ENCODE data around the gene AP2A2. TPM values are rescaled to one million over a fixed set of nuclear protein-coding genes. Genes with fewer than 3 reads are reported as not detected.

Gene AP2A2
- total RNA-seq, 1 donor from 2014 or later: 92.0 TPM

GRCh38 chr11:1020211-1020905, 94.7 kb downstream of the AP2A2 start:
- TF ChIP-seq CTCF (IDR thresholded peaks at IDR 0.05): no peak
- no peaks in the 10 kb centered on the region for H3K9me3 ChIP-seq
- no peak for ATAC-seq

GRCh38 chr11:1022411-1022810, 96.7 kb downstream of the AP2A2 start:
- intact Hi-C loops (cut with DNase I): no loop called here
- H3K27me3 ChIP-seq: no peaks in the 10 kb centered on the region
- H3K27ac ChIP-seq: no peak overlapping the region
- TF ChIP-seq CTCF (IDR thresholded peaks at IDR 0.05): no peak
- ATAC-seq (no peak), DNase-seq (no peak)
- H3K4me3 ChIP-seq: no peak overlapping the region
- H3K36me3 ChIP-seq: no peaks in the 10 kb centered on the region
- H3K4me1 ChIP-seq: no peaks in the 10 kb centered on the region
- H3K9me3 ChIP-seq: no peaks in the 10 kb centered on the region

More at GRCh38 chr11:1020211-1020905, 94.7 kb downstream of the AP2A2 start:
- no peaks in the 10 kb centered on the region for H3K27me3 ChIP-seq
- no peak overlapping the region for H3K4me3 ChIP-seq
- H3K4me1 ChIP-seq: no peaks in the 10 kb centered on the region
- DNase-seq: no peak
- H3K27ac ChIP-seq: no peak overlapping the region
- no peaks in the 10 kb centered on the region for H3K36me3 ChIP-seq
- intact Hi-C loops (cut with DNase I): no loop called here

GRCh38 chr11:1022908-1023810, 97.5 kb downstream of the AP2A2 start:
- intact Hi-C loops (cut with DNase I): no loop called here
- ATAC-seq (no peak), DNase-seq (no peak)
- Histone ChIP-seq H3K4me3 (no peak overlapping the region), H3K4me1 (no peaks in the 10 kb centered on the region), H3K9me3 (no peaks in the 10 kb centered on the region), H3K36me3 (no peaks in the 10 kb centered on the region), H3K27ac (no peak overlapping the region), H3K27me3 (no peaks in the 10 kb centered on the region)
- TF ChIP-seq CTCF (IDR thresholded peaks at IDR 0.05): no peak

- no peak overlapping the region for H3K27ac ChIP-seq
- H3K9me3 ChIP-seq: no peaks in the 10 kb centered on the region
- H3K4me1 ChIP-seq: no peaks in the 10 kb centered on the region
- TF ChIP-seq CTCF (IDR thresholded peaks at IDR 0.05): no peak
- ATAC-seq (no peak), DNase-seq (no peak)
- H3K4me3 ChIP-seq: no peak overlapping the region
- H3K36me3 ChIP-seq: no peaks in the 10 kb centered on the region
- intact Hi-C loops (cut with DNase I): no loop called here
- no peaks in the 10 kb centered on the region for H3K27me3 ChIP-seq
Measured at GRCh38 chr11:1023811-1024596, 98.3 kb downstream of the AP2A2 start.

GRCh38 chr11:1024597-1025409, 99.1 kb downstream of the AP2A2 start:
- Histone ChIP-seq H3K27me3 (no peaks in the 10 kb centered on the region), H3K4me1 (no peaks in the 10 kb centered on the region), H3K36me3 (no peaks in the 10 kb centered on the region), H3K27ac (no peak overlapping the region), H3K4me3 (no peak overlapping the region), H3K9me3 (no peaks in the 10 kb centered on the region)
- intact Hi-C loops (cut with DNase I): no loop called here
- ATAC-seq (no peak), DNase-seq (no peak)
- TF ChIP-seq CTCF (IDR thresholded peaks at IDR 0.05): no peak
